Neural progenitor cell (in vitro differentiated cells): Measurements from ENCODE around the gene CWC25. TPM values are rescaled to one million over a fixed set of nuclear protein-coding genes. Genes with fewer than 3 reads are reported as not detected.

Source experiments
- DNase-seq: peaks from one replicate; pipeline ENCODE4 v3.0.0-alpha.2; 2016; ENCODE audit warnings: low spot score
- H2AFZ ChIP-seq: fragments of 200-600 bp; sonication (generic); replicated peaks from 2 replicates; pipeline ENCODE4 v1.6.1; 2016; ENCODE audit warnings: antibody characterized with exemption
- H3F3A ChIP-seq: fragments of 200-600 bp; sonication (generic); 2 replicates; pipeline ENCODE4 v1.6.1; 2016; ENCODE audit warnings: antibody characterized with exemption, low read depth
- H3K27ac ChIP-seq: fragments of 200-600 bp; sonication (generic); 2 replicates; pipeline ENCODE4 v1.5.1; 2016; ENCODE audit warnings: mild to moderate bottlenecking
- H3K27me3 ChIP-seq: fragments of 200-600 bp; sonication (generic); 2 replicates; pipeline ENCODE4 v1.6.1; 2016; ENCODE audit warnings: mild to moderate bottlenecking, moderate library complexity
- H3K36me3 ChIP-seq: fragments of 200-600 bp; sonication (generic); 2 replicates; pipeline ENCODE4 v1.5.1; 2016
- H3K4me1 ChIP-seq: fragments of 200-600 bp; sonication (generic); 2 replicates; pipeline ENCODE4 v1.6.1; 2016; ENCODE audit warnings: mixed run types
- H3K4me2 ChIP-seq: fragments of 200-600 bp; sonication (generic); 2 replicates; pipeline ENCODE4 v1.6.1; 2016
- H3K4me3 ChIP-seq: fragments of 200-600 bp; sonication (generic); 2 replicates; pipeline ENCODE4 v1.5.1; 2016
- H3K79me2 ChIP-seq: fragments of 200-600 bp; sonication (generic); 2 replicates; pipeline ENCODE4 v1.6.1; 2016; ENCODE audit warnings: low read depth
- H3K9ac ChIP-seq: fragments of 200-600 bp; sonication (generic); 2 replicates; pipeline ENCODE4 v1.6.1; 2016
- H3K9me3 ChIP-seq: fragments of 200-600 bp; sonication (generic); 2 replicates; pipeline ENCODE4 v1.5.1; 2016; ENCODE audit warnings: low read depth
- H4K20me1 ChIP-seq: fragments of 200-600 bp; sonication (generic); 2 replicates; pipeline ENCODE4 v1.6.1; 2016; ENCODE audit warnings: low read depth
- H3K27ac Mint-ChIP-seq: 3 replicates; pipeline ENCODE4 v1.8.0; 2021; ENCODE audit warnings: mixed read lengths
- H3K27me3 Mint-ChIP-seq: 2 replicates; pipeline ENCODE4 v1.8.0; 2022; ENCODE audit warnings: low read depth, mild to moderate bottlenecking, inconsistent platforms, moderate library complexity, mixed read lengths; ENCODE audit not compliant: insufficient read depth
- H3K36me3 Mint-ChIP-seq: 3 replicates; pipeline ENCODE4 v1.8.0; 2021; ENCODE audit warnings: mixed read lengths
- H3K4me1 Mint-ChIP-seq: 3 replicates; pipeline ENCODE4 v1.8.0; 2021; ENCODE audit warnings: mixed read lengths
- H3K4me3 Mint-ChIP-seq: 3 replicates; pipeline ENCODE4 v1.8.0; 2021; ENCODE audit warnings: mild to moderate bottlenecking, moderate library complexity, mixed read lengths
- H3K9me3 Mint-ChIP-seq: 3 replicates; pipeline ENCODE4 v1.8.0; 2020; ENCODE audit warnings: mixed read lengths
- CTCF ChIP-seq: fragments of 200-600 bp; sonication (generic); IDR thresholded peaks from 2 replicates; pipeline ENCODE4 v1.5.1; 2017; ENCODE audit warnings: antibody characterized with exemption, mild to moderate bottlenecking
- EZH2 ChIP-seq: fragments of 200-600 bp; sonication (generic); IDR thresholded peaks from 2 replicates; pipeline ENCODE4 v1.6.1; 2017; ENCODE audit warnings: antibody characterized with exemption, mild to moderate bottlenecking, moderate library complexity
- EZH2phosphoT487 ChIP-seq: fragments of 200-600 bp; sonication (generic); IDR thresholded peaks from 2 replicates; pipeline ENCODE4 v1.6.1; 2017; ENCODE audit warnings: antibody characterized with exemption
- total RNA-seq: library from RNA; depleted of rRNA; stranded (reverse); fragments of >200 nt; gene quantifications from 2 replicates; pipeline ENCODE4 v1.2.3, GENCODE V29; 2015; ENCODE audit warnings: low replicate concordance

Gene CWC25
- total RNA-seq, 1 donor from 2014 or later, result 19.2 TPM

DNA sequence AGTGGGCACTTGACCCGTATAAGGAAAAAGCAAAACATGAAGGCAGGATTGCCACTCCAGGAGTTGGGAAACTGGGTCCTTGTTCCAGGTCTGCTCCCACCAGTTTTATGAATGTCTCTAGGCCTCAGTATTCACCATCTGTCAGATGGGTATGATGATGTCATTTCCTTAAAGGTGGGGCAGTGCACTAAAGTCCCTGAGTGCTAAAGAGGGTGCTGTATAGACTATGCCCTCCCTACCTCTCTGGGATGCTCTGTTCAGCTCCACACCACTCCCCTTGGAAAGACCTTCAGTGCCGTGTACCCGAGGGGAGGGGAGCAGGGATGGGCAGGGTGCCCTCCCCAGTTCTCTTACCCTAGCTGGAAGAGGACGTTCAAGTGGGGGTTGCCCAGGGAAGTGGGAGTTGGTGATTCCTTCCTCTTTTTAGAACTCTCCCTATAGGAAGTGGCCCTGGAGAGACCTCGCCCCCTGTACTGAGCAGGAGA lies 46.9 kb upstream of the CWC25 start:
- peaks cover 25% of the 10 kb centered on the region for H3K27me3 Mint-ChIP-seq
- H3K36me3 Mint-ChIP-seq, result peaks cover 5% of the 10 kb centered on the region
- peaks cover 61% of the 10 kb centered on the region for H3K4me1 Mint-ChIP-seq
- H2AFZ ChIP-seq, result no peak overlapping the region
- H3K9me3 ChIP-seq, result no peaks in the 10 kb centered on the region
- H3K9me3 Mint-ChIP-seq, result peaks cover 10% of the 10 kb centered on the region
- peak overlapping the region; percentile 95 for H3K4me3 Mint-ChIP-seq
- no peak overlapping the region for H3K4me2 ChIP-seq
- no peak overlapping the region for H3K27ac ChIP-seq
- peaks cover 10% of the 10 kb centered on the region for H3K4me1 ChIP-seq
- no peak overlapping the region for H3K9ac ChIP-seq
- peaks cover 24% of the 10 kb centered on the region for H4K20me1 ChIP-seq
- no peak overlapping the region for H3K27ac Mint-ChIP-seq
- no peak for TF ChIP-seq CTCF
- no peak for TF ChIP-seq EZH2
- TF ChIP-seq EZH2phosphoT487, result no peak
- DNase-seq, result no peak
- H3K36me3 ChIP-seq, result no peaks in the 10 kb centered on the region
- peaks cover 12% of the 10 kb centered on the region for H3K27me3 ChIP-seq
- peaks cover 68% of the 10 kb centered on the region for H3K79me2 ChIP-seq
- peaks cover 24% of the 10 kb centered on the region for H3F3A ChIP-seq
- H3K4me3 ChIP-seq, result no peak overlapping the region

GRCh38 chr17:38871247-38872015 lies 46.3 kb upstream of the CWC25 start:
- H3K9me3 ChIP-seq, result no peaks in the 10 kb centered on the region
- peaks cover 5% of the 10 kb centered on the region for H3K36me3 Mint-ChIP-seq
- peak overlapping the region; percentile 95 for H3K4me3 Mint-ChIP-seq
- H3K27me3 Mint-ChIP-seq, result peaks cover 28% of the 10 kb centered on the region
- H3K79me2 ChIP-seq, result peaks cover 61% of the 10 kb centered on the region
- peak overlapping the region; percentile 76 for H3K9ac ChIP-seq
- H3K4me1 Mint-ChIP-seq, result peaks cover 56% of the 10 kb centered on the region
- H3K27me3 ChIP-seq, result peaks cover 12% of the 10 kb centered on the region
- no peaks in the 10 kb centered on the region for H3K36me3 ChIP-seq
- peak overlapping the region; percentile 93 for H3K27ac Mint-ChIP-seq
- peak overlapping the region; percentile 93 for H3K4me3 ChIP-seq
- peaks cover 23% of the 10 kb centered on the region for H4K20me1 ChIP-seq
- peaks cover 10% of the 10 kb centered on the region for H3K9me3 Mint-ChIP-seq
- H3K27ac ChIP-seq, result no peak overlapping the region
- H2AFZ ChIP-seq, result no peak overlapping the region
- DNase-seq, result peak; percentile 17
- H3K4me1 ChIP-seq, result peaks cover 9% of the 10 kb centered on the region
- peak overlapping the region; percentile 87 for H3K4me2 ChIP-seq
- H3F3A ChIP-seq, result peaks cover 24% of the 10 kb centered on the region
- TF ChIP-seq EZH2, result no peak
- no peak for TF ChIP-seq EZH2phosphoT487
- no peak for TF ChIP-seq CTCF

DNA sequence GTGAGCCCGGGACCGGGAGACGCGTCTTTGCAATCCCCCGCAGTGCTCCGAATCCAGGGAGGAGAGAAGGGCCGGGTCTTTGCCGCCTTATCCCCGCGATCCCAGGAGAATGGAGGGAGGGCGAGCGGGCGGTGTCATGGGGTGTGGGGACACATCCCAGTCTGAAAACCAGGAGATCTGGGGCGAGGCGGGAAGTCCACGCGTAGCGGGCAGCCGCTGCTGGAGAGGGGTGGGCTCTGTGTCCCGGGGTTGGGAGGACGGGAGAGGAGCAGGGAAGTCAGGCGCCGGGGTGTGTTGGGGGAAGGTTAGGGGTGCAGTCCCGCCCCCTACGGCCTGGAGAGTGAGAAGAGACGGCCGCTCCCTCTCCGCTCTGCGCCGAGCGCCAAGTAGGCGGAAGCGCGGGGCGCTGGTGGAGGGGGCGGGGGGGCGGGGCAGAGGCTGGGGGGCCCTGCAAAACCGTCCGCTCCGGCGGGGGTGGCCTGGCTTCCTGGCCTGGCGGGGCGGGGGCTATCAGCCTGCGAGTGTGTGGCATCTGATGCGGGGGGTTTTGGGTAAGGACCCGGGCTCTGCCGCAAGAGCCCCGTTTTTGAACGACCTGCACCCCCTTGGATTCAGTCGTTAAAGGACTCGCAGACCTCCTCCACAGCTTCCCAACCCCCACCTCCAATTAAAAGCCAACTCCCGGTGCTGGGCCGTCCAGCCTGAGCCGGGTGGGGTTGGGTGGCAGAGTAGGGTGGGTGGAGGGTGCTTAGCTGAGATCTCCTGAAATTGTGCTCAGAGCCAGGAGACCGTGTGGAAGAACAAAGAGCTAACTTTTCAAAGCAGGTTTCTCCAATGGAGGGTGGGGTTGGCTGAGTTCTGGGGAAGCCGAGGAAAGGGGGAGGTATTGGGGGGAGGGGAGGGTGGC lies 45.4 kb upstream of the CWC25 start:
- peaks cover 33% of the 10 kb centered on the region for H3K27me3 Mint-ChIP-seq
- peaks cover 12% of the 10 kb centered on the region for H3K27me3 ChIP-seq
- H3K4me1 ChIP-seq, result peaks cover 9% of the 10 kb centered on the region
- TF ChIP-seq EZH2 (no peak), CTCF (peak; percentile 8)
- peak overlapping the region; percentile 93 for H3K4me3 ChIP-seq
- no peaks in the 10 kb centered on the region for H3K36me3 ChIP-seq
- H4K20me1 ChIP-seq, result peaks cover 23% of the 10 kb centered on the region
- H3K4me2 ChIP-seq, result peak overlapping the region; percentile 87
- H3K36me3 Mint-ChIP-seq, result peaks cover 5% of the 10 kb centered on the region
- peaks cover 53% of the 10 kb centered on the region for H3K79me2 ChIP-seq
- DNase-seq, result peak; percentile 76
- peak overlapping the region; percentile 67 for H3K27ac ChIP-seq
- peak overlapping the region; percentile 65 for H2AFZ ChIP-seq
- peak overlapping the region; percentile 76 for H3K9ac ChIP-seq
- no peaks in the 10 kb centered on the region for H3K9me3 ChIP-seq
- H3F3A ChIP-seq, result peaks cover 24% of the 10 kb centered on the region
- H3K4me1 Mint-ChIP-seq, result peaks cover 53% of the 10 kb centered on the region
- peak overlapping the region; percentile 97 for H3K4me3 Mint-ChIP-seq
- peaks cover 10% of the 10 kb centered on the region for H3K9me3 Mint-ChIP-seq
- H3K27ac Mint-ChIP-seq, result peak overlapping the region; percentile 87
